Measurements from ENCODE around the gene PCLO.
A peak's percentile ranks its signal among the peaks of the same experiment; 100 is the strongest.
"Not testable (repeated sequence)": the region's sequence is repeated elsewhere in the genome, so short reads cannot be mapped to it uniquely, and the experiment has no call there.

PCLO gene

GRCh38 chr7:82726038-82726800, 436.5 kb downstream of the PCLO start:
- DNase-seq, result no peak

- DNase-seq, result no peak
These were observed 439.3 kb downstream of the PCLO start for GRCh38 chr7:82723411-82723810.

- DNase-seq, result peak; percentile 17 to 48
These were observed 439.7 kb downstream of the PCLO start for GRCh38 chr7:82722946-82723345.

- DNase-seq, result no peak
These were observed 447.3 kb downstream of the PCLO start for GRCh38 chr7:82715344-82715743.

GRCh38 chr7:82714883-82715282, 447.8 kb downstream of the PCLO start:
- no peak for DNase-seq

DNA sequence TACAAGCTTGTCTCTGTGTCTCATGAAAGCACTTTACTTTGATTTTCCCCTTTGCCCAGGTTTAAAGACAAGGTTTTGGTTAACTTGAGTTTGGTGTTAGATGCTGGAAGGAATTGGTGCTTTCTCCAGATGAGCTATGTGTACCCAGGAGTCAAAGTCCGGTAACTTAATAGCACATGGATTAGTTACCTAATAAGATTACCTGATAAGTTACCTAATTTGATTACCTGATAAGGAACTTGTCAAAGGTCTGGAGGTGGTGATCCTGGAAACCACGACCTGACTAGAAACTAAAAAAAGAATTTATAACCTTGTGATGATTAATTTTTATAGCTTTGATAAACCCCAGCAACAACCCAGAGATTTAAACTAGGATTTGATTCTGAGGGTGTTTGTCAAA, 449.2 kb downstream of the PCLO start:
- no peak for DNase-seq

DNA sequence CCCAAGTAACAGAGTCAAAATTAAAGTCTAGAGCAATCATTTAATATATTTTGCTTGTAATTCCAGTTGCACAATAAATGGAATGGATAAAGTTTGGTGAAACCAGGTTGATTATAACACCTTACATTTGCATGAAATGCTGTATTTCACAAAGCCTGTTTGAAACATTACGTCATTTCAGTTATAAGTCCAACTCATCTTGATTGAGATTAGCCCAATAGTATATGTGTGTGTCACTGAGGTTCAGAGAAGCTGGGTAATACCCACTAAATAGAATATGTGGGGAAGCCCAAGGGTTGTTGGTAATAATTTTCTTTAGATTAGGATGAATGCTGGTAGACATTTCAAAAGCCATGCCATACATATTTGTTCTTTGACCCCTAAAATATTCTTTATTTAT, 456.3 kb downstream of the PCLO start:
- not testable (repeated sequence) for DNase-seq

GRCh38 chr7:82705517-82706260, 457.0 kb downstream of the PCLO start:
- no peak for DNase-seq

DNA sequence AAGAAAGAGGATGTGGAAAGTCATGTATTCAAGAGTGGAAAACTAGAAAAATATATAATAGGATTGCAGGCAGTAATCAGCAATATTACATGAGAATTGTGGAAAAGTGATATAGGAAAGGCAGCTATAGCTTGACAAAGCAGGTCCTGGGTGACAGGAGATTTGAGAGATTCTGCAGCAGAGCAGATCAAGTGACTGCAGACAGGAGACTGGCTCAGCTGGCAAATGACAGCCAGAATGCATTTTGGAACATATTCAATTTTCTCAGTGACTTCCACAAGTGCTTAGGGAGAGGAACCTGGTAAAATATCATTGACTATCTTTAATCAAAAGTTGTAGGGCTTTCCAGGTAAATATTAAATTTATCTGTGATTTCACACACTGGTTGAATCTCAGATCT, 458.6 kb downstream of the PCLO start:
- DNase-seq, result peak in 1 of 2 experiments; percentile 3

All from NCI-H524 (cell line).